Effector memory CD8-positive, alpha-beta T cell (primary cell): ENCODE results near the gene TRAF3.

Experiments used
- ATAC-seq: fragments of 150-1000 bp; cut with Tn5 transposase; replicated peaks from 2 replicates; pipeline ENCODE4 v1.10.0; 2021; ENCODE audit warnings: mild to moderate bottlenecking, moderate library complexity
- DNase-seq, 3 experiments: peaks; one replicate each; pipeline ENCODE4 v3.0.0; 2021
- H3K27ac Mint-ChIP-seq, 2 donors: one replicate each; pipeline ENCODE4 v1.8.0; 2022; ENCODE audit warnings: mild to moderate bottlenecking in 2 of 2, mixed read lengths in 2 of 2, moderate library complexity in 2 of 2
- H3K27me3 Mint-ChIP-seq, 2 donors: one replicate each; pipeline ENCODE4 v1.8.0; 2022; ENCODE audit warnings: mixed read lengths in 2 of 2
- H3K36me3 Mint-ChIP-seq: one replicate; pipeline ENCODE4 v1.8.0; 2022; ENCODE audit warnings: mild to moderate bottlenecking, moderate library complexity, mixed read lengths; ENCODE audit not compliant: insufficient read depth
- H3K4me1 Mint-ChIP-seq, 2 donors: one replicate each; pipeline ENCODE4 v1.8.0; 2022; ENCODE audit warnings: low read depth in 2 of 2, mixed read lengths in 2 of 2
- H3K4me3 Mint-ChIP-seq, 2 donors: one replicate each; pipeline ENCODE4 v1.8.0; 2022; ENCODE audit warnings: mild to moderate bottlenecking in 2 of 2, mixed read lengths in 2 of 2, moderate library complexity in 2 of 2
- H3K9me3 Mint-ChIP-seq, 2 donors: one replicate each; pipeline ENCODE4 v1.8.0; 2022; ENCODE audit warnings: mixed read lengths in 2 of 2
- total RNA-seq, 9 experiments: gene quantifications; one replicate each; lab custom pipeline; 2026; lab: John Stamatoyannopoulos, UW

The TRAF3 gene, protein sequence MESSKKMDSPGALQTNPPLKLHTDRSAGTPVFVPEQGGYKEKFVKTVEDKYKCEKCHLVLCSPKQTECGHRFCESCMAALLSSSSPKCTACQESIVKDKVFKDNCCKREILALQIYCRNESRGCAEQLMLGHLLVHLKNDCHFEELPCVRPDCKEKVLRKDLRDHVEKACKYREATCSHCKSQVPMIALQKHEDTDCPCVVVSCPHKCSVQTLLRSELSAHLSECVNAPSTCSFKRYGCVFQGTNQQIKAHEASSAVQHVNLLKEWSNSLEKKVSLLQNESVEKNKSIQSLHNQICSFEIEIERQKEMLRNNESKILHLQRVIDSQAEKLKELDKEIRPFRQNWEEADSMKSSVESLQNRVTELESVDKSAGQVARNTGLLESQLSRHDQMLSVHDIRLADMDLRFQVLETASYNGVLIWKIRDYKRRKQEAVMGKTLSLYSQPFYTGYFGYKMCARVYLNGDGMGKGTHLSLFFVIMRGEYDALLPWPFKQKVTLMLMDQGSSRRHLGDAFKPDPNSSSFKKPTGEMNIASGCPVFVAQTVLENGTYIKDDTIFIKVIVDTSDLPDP
- total RNA-seq, result 54.6 to 264 (median 126) reads per million in 9 experiments

- Mint-ChIP-seq H3K9me3 (no peaks in the 10 kb centered on the region), H3K4me1 (peaks cover 36 to 42% of the 10 kb centered on the region in 2 donors), H3K4me3 (peak within 1 kb of the TSS; percentile 84 to 93), H3K36me3 (peaks cover 33% of the 10 kb centered on the region), H3K27me3 (no peaks in the 10 kb centered on the region), H3K27ac (peak within 1 kb of the TSS; percentile 96 to 98)
- DNase-seq, result peak; percentile 83 to 87 (median 83)
- ATAC-seq, result peak; percentile 77
These were observed at the start of gene TRAF3 for GRCh38 chr14:102776761-102777710. TSS of gene TRAF3 (plus strand) at chr14:102777449. CDS start at chr14:102870202, 92,753 bp downstream.

DNA sequence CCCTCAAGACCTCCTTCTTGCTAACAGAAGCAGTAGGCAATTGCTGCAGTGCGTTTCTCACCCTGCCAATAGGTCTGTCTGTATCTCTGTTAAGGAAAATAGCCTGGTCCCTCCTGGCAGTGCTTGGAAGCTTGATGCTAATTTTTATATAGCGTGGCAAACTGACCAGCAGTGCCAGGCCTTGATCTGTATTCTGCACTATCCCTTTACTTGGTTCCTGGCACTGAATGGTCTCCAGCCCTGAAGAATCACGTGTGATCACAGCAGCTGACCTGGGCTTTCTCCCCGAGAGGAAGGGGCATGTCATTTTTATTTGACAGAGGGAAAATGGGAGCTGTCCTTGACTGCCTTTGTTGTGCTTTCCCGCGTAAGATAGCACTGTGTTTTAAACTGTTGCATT is 48.7 kb upstream of the TRAF3 start:
- no peak for ATAC-seq
- H3K27ac Mint-ChIP-seq, result no peak overlapping the region

GRCh38 chr14:102729268-102729667 is 48.0 kb upstream of the TRAF3 start:
- Mint-ChIP-seq H3K4me3 (no peak overlapping the region), H3K4me1 (peaks cover 0 to 2% of the 10 kb centered on the region in 2 donors), H3K27me3 (no peaks in the 10 kb centered on the region), H3K36me3 (peaks cover 21% of the 10 kb centered on the region), H3K27ac (no peak overlapping the region), H3K9me3 (no peaks in the 10 kb centered on the region)
- DNase-seq (no peak), ATAC-seq (no peak)

More for the DNA sequence above, 48.7 kb upstream of the TRAF3 start:
- H3K27me3 Mint-ChIP-seq, result no peaks in the 10 kb centered on the region
- no peak for DNase-seq
- H3K4me3 Mint-ChIP-seq, result no peak overlapping the region
- H3K9me3 Mint-ChIP-seq, result no peaks in the 10 kb centered on the region
- H3K36me3 Mint-ChIP-seq, result peaks cover 24% of the 10 kb centered on the region
- no peaks in the 10 kb centered on the region for H3K4me1 Mint-ChIP-seq

GRCh38 chr14:102729825-102730224 is 47.4 kb upstream of the TRAF3 start:
- Mint-ChIP-seq H3K36me3 (peaks cover 20% of the 10 kb centered on the region), H3K4me1 (peaks cover 2 to 4% of the 10 kb centered on the region in 2 donors), H3K27ac (no peak overlapping the region), H3K9me3 (no peaks in the 10 kb centered on the region), H3K4me3 (no peak overlapping the region), H3K27me3 (no peaks in the 10 kb centered on the region)
- no peak for DNase-seq
- ATAC-seq, result no peak

GRCh38 chr14:102731101-102731870 is 46.0 kb upstream of the TRAF3 start:
- H3K9me3 Mint-ChIP-seq, result no peaks in the 10 kb centered on the region
- no peaks in the 10 kb centered on the region for H3K27me3 Mint-ChIP-seq
- peaks cover 12% of the 10 kb centered on the region for H3K36me3 Mint-ChIP-seq
- H3K27ac Mint-ChIP-seq, result peak overlapping the region; percentile 6 to 76
- peaks cover 2 to 4% of the 10 kb centered on the region in 2 donors for H3K4me1 Mint-ChIP-seq
- ATAC-seq, result no peak
- no peak for DNase-seq
- H3K4me3 Mint-ChIP-seq, result no peak overlapping the region

GRCh38 chr14:102731871-102732800 is 45.1 kb upstream of the TRAF3 start:
- Mint-ChIP-seq H3K9me3 (no peaks in the 10 kb centered on the region), H3K27me3 (no peaks in the 10 kb centered on the region), H3K4me1 (peaks cover 2 to 4% of the 10 kb centered on the region in 2 donors), H3K27ac (no peak overlapping the region), H3K36me3 (peaks cover 10% of the 10 kb centered on the region), H3K4me3 (no peak overlapping the region)
- ATAC-seq (no peak), DNase-seq (no peak)

DNA sequence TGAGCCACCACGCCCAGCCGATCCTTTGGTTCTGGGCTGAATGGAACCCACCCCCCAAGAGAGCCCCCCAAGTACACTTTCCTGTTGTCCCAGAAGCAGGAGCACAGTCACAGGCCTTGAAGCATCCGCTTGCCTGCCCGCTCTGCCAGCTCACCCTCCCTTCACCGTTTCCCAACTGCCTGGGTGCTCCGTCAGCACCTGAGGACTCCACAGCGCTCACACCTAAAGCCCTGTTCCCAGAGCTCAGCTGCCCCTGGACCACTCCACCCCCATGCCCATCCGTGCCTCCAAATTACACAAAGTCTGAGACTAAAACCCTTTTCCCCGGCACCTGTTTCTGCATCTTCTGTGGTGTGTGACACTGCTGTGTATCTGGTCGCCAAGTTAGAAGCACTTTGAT is 44.3 kb upstream of the TRAF3 start:
- Mint-ChIP-seq H3K4me1 (peaks cover 2 to 4% of the 10 kb centered on the region in 2 donors), H3K27ac (no peak overlapping the region), H3K27me3 (no peaks in the 10 kb centered on the region), H3K4me3 (no peak overlapping the region), H3K9me3 (no peaks in the 10 kb centered on the region), H3K36me3 (peaks cover 10% of the 10 kb centered on the region)
- no peak for DNase-seq
- ATAC-seq, result no peak

DNA sequence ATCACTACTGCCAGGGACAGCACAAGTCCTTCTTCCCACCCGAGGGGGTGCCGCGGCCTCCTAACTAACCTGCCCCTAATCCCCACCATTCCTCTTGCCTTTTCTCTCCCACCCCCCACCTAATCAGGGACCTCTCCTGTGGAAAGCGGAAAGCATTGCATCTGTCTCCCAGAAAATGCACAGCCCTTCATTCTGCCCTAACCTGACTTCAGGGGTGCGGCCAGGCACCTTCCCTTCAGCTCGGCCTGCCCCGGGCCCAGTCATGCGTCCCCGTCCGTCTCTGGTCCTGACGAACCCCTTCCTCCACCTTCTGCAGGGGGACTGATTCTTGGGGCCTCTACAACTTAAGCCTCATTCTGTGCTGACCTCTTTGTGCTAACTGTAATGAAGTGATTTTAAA is 43.9 kb upstream of the TRAF3 start:
- Mint-ChIP-seq H3K27ac (no peak overlapping the region), H3K4me1 (peaks cover 2 to 4% of the 10 kb centered on the region in 2 donors), H3K4me3 (no peak overlapping the region), H3K27me3 (no peaks in the 10 kb centered on the region), H3K9me3 (no peaks in the 10 kb centered on the region), H3K36me3 (peaks cover 7% of the 10 kb centered on the region)
- DNase-seq (no peak), ATAC-seq (no peak)

GRCh38 chr14:102734436-102734835 is 42.8 kb upstream of the TRAF3 start:
- ATAC-seq, result no peak
- no peak overlapping the region for H3K4me3 Mint-ChIP-seq
- no peak overlapping the region for H3K27ac Mint-ChIP-seq
- H3K36me3 Mint-ChIP-seq, result peaks cover 7% of the 10 kb centered on the region
- H3K9me3 Mint-ChIP-seq, result no peaks in the 10 kb centered on the region
- no peak for DNase-seq
- H3K27me3 Mint-ChIP-seq, result no peaks in the 10 kb centered on the region
- H3K4me1 Mint-ChIP-seq, result peaks cover 2 to 4% of the 10 kb centered on the region in 2 donors

GRCh38 chr14:102736956-102737355 is 40.3 kb upstream of the TRAF3 start:
- Mint-ChIP-seq H3K27me3 (no peaks in the 10 kb centered on the region), H3K4me3 (no peak overlapping the region), H3K27ac (no peak overlapping the region), H3K36me3 (peaks cover 7% of the 10 kb centered on the region), H3K4me1 (peaks cover 2 to 4% of the 10 kb centered on the region in 2 donors), H3K9me3 (no peaks in the 10 kb centered on the region)
- no peak for ATAC-seq
- DNase-seq, result no peak

DNA sequence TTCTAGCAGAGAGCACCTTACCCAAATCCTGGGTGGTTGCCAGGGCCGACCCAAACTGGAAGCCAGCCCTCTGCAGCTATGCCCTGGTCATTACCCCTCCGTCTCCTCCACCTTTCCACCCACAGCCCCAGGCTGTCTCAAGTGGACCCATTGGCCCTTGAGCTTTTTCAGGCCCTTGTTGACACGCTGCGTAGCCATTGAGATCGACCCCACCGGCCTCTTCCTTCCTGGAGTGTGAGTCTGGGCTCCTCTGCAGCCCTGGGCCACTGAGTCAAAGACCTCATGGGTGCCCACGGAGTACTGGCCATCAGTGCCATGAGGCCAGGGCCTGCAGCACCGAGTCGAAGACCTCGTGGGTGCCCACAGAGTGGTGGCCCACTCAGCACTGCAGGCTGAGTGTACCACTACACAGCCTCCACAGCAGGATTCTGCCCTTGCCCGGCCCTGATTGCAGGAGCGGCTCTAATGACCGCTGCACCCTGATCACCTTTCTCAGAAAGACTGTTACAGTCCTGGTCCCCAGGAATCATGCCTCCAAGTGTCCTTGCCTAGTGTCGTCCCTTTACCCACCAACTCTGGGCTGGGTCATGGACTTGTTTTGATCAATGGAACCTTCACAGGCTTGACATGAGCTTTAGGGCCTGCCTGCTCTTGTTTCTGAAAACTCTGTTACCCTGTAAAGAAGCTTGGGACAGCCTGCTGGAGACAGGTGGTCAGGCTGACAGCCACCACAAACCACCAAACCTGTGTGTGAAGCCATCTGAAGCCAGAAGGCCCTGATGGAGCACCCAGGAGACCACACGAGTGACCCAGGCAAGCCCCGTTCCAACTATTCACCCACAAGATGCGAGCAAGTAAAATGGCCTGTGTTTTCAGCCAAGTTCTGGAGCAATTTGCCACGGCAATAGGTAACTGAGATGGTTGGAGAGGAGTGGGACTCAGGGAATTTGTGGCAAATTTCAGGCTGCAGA is 39.6 kb upstream of the TRAF3 start:
- no peak overlapping the region for H3K27ac Mint-ChIP-seq
- ATAC-seq (no peak), DNase-seq (no peak)
- no peaks in the 10 kb centered on the region for H3K27me3 Mint-ChIP-seq
- no peaks in the 10 kb centered on the region for H3K9me3 Mint-ChIP-seq
- H3K4me1 Mint-ChIP-seq, result peaks cover 2 to 4% of the 10 kb centered on the region in 2 donors
- no peak overlapping the region for H3K4me3 Mint-ChIP-seq
- H3K36me3 Mint-ChIP-seq, result peaks cover 7% of the 10 kb centered on the region
